B cell (primary cell): Measurements from ENCODE around the gene PSKH1. TPM values are rescaled to one million over a fixed set of nuclear protein-coding genes. Genes with fewer than 3 reads are reported as not detected.

Source experiments
- ATAC-seq: fragments of 200-7000 bp; cut with Tn5 transposase; one replicate; pipeline ENCODE4 v1.10.0; 2021; ENCODE audit warnings: low read depth, mild to moderate bottlenecking, moderate number of reproducible peaks, moderate library complexity
- CTCF ChIA-PET: fragments of 350-600 bp; sonication (Branson Sonifier 250); formaldehyde crosslinking; loops from one replicate; lab custom pipeline; 2021; ENCODE audit warnings: antibody characterized with exemption, inconsistent platforms; lab: Charles Lee
- POLR2A ChIA-PET: fragments of 350-600 bp; sonication (Branson Sonifier 250); formaldehyde crosslinking; loops from one replicate; lab custom pipeline; 2021; ENCODE audit warnings: antibody characterized with exemption; lab: Charles Lee
- DNase-seq: peaks from one replicate; pipeline ENCODE4 v3.0.0; 2013
- H2AFZ ChIP-seq: 2 replicates; pipeline ENCODE4 v1.6.1; 2012; ENCODE audit warnings: mild to moderate bottlenecking, low read depth, low read length; ENCODE audit not compliant: insufficient read depth, poor library complexity, severe bottlenecking
- H3K27ac ChIP-seq, 2 donors: 1 replicate in 1 of 2; 2 replicates in 1 of 2; pipeline ENCODE4 v1.5.1; 2012 to 2013; ENCODE audit warnings: low read length in 2 of 2, mild to moderate bottlenecking in 2 of 2, moderate library complexity in 1 of 2
- H3K27me3 ChIP-seq, 4 experiments: fragments of 200-600 bp in 1 of 4; sonication (generic) in 1 of 4; replicated peaks in 1 of 4; 1 replicate in 2 of 4; 2 replicates in 2 of 4; pipeline versions ENCODE4 v1.6.1 to v1.7.0; 2013 to 2016; ENCODE audit warnings: low read length in 3 of 4, mild to moderate bottlenecking in 2 of 4, mixed read lengths in 1 of 4, moderate library complexity in 1 of 4; ENCODE audit not compliant: insufficient read depth in 4 of 4, control insufficient read depth in 3 of 4; ENCODE audit errors: control extremely low read depth in 1 of 4
- H3K36me3 ChIP-seq, 2 experiments: replicated peaks in 1 of 2; 1 replicate in 1 of 2; 2 replicates in 1 of 2; pipeline versions ENCODE4 v1.6.1 to v1.7.1; 2013; ENCODE audit warnings: low read length in 1 of 2; ENCODE audit not compliant: insufficient read depth in 2 of 2, control insufficient read depth in 1 of 2; ENCODE audit errors: control extremely low read depth in 1 of 2, extremely low read depth in 1 of 2
- H3K4me1 ChIP-seq, 2 donors: fragments of 200-600 bp in 1 of 2; sonication (generic) in 1 of 2; 1 replicate in 1 of 2; 2 replicates in 1 of 2; pipeline versions ENCODE4 v1.5.1 to v1.6.1; 2013 to 2017; ENCODE audit warnings: low read length in 2 of 2; ENCODE audit not compliant: control insufficient read depth in 2 of 2, insufficient read depth in 2 of 2
- H3K4me2 ChIP-seq: replicated peaks from 2 replicates; pipeline ENCODE3; 2012; ENCODE audit warnings: mild to moderate bottlenecking, low read depth, low read length; ENCODE audit not compliant: poor library complexity, severe bottlenecking
- H3K4me3 ChIP-seq, 5 experiments: fragments of 200-600 bp in 1 of 5; sonication (generic) in 1 of 5; 1 replicate in 3 of 5; 2 replicates in 2 of 5; pipeline versions ENCODE4 v1.5.1 to v1.7.0; 2011 to 2016; ENCODE audit warnings: low read length in 4 of 5, mild to moderate bottlenecking in 4 of 5, low read depth in 2 of 5, control low read depth in 1 of 5, moderate library complexity in 1 of 5; ENCODE audit not compliant: insufficient read depth in 1 of 5; ENCODE audit errors: control extremely low read depth in 1 of 5, extremely low read depth in 1 of 5
- H3K79me2 ChIP-seq: fragments of 200-600 bp; sonication (generic); one replicate; pipeline ENCODE4 v1.6.0; 2016; ENCODE audit warnings: low read length; ENCODE audit not compliant: control insufficient read depth, insufficient read depth
- H3K9ac ChIP-seq: fragments of 200-600 bp; sonication (generic); 2 replicates; pipeline ENCODE4 v1.6.1; 2017; ENCODE audit warnings: mild to moderate bottlenecking, low read length, moderate library complexity
- H3K9me3 ChIP-seq, 3 donors: one replicate each; pipeline versions ENCODE4 v1.6.1 to v1.7.1; 2013; ENCODE audit warnings: low read length in 2 of 3; ENCODE audit not compliant: control insufficient read depth in 2 of 3, insufficient read depth in 1 of 3; ENCODE audit errors: control extremely low read depth in 1 of 3
- H4K20me1 ChIP-seq: 2 replicates; pipeline ENCODE4 v1.6.0; 2012; ENCODE audit warnings: mild to moderate bottlenecking, low read length; ENCODE audit not compliant: insufficient read depth, control insufficient read depth, poor library complexity, severe bottlenecking
- H3K27ac Mint-ChIP-seq: one replicate; pipeline ENCODE4 v1.8.0; 2021; ENCODE audit warnings: mixed read lengths
- H3K27me3 Mint-ChIP-seq: one replicate; pipeline ENCODE4 v1.8.0; 2021; ENCODE audit warnings: mixed read lengths
- H3K4me1 Mint-ChIP-seq: one replicate; pipeline ENCODE4 v1.8.0; 2021; ENCODE audit warnings: mixed read lengths
- H3K4me3 Mint-ChIP-seq: one replicate; pipeline ENCODE4 v1.8.0; 2021; ENCODE audit warnings: mixed read lengths
- H3K9me3 Mint-ChIP-seq: one replicate; pipeline ENCODE4 v1.8.0; 2022; ENCODE audit warnings: mixed read lengths; ENCODE audit not compliant: insufficient read depth
- CTCF ChIP-seq: fragments of 200-600 bp; IDR thresholded peaks from one replicate; pipeline ENCODE4 v1.8.0; 2022; ENCODE audit warnings: antibody characterized with exemption, mild to moderate bottlenecking
- EZH2 ChIP-seq: IDR thresholded peaks from 2 replicates; pipeline ENCODE4 v1.6.1; 2012; ENCODE audit warnings: borderline replicate concordance, low read depth, mild to moderate bottlenecking, moderate library complexity, low read length; ENCODE audit not compliant: insufficient read depth, poor library complexity, severe bottlenecking
- WGBS: methylation state at CpG from one replicate; pipeline ENCODE4 v1.1.5; 2013; ENCODE audit warnings: missing lambda C conversion rate; ENCODE audit not compliant: insufficient coverage; 5-methylcytosine and 5-hydroxymethylcytosine counted together
- intact Hi-C: fragments of 100-400 bp; cut with micrococcal nuclease; formaldehyde crosslinking; loops from one replicate; pipeline ENCODE4 v1.10.0; 2022
- polyA plus RNA-seq: library from polyadenylated mRNA; depleted of rRNA; stranded (reverse); fragments of >200 nt; gene quantifications from 2 replicates; pipeline ENCODE4 v1.2.3, GENCODE V29; 2012
- total RNA-seq, 2 donors: library from RNA; stranded (reverse); fragments of 120-200 nt in 1 of 2; gene quantifications; 1 replicate in 1 of 2; 2 replicates in 1 of 2; pipeline versions ENCODE4 v1.2.3 to v1.2.4, GENCODE V29; 2013 to 2022

Gene PSKH1
- total and polyA plus RNA-seq, 2 donors (not counting 1 experiment from before 2014, with no cell fraction given): 20.1 to 29.1 TPM

DNA sequence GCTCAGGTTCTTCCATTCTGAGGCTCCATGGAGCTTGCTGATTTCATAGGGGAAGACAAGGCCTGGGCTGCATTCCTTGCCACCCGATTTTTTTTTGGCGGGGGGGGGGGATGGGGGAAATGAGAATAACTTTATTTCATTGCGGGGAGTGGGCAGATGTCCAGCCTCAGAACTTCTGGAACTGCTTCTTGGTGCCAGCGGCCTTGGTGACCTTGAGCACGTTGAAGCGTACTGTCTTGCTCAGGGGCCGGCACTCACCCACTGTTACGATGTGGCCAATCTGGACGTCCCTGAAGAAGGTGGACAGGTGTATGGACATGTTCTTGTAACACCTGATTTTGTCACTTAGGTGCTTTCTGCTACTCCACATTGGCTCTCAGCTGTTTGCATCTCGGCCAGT lies 37.3 kb upstream of the PSKH1 start:
- Histone ChIP-seq H3K4me2 (no peak overlapping the region), H3K4me1 (no peaks in the 10 kb centered on the region), H4K20me1 (peaks cover 68% of the 10 kb centered on the region), H2AFZ (no peak overlapping the region), H3K27me3 (no peaks in the 10 kb centered on the region), H3K36me3 (peaks cover 0 to 7% of the 10 kb centered on the region in 2 experiments), H3K9ac (no peak overlapping the region), H3K9me3 (no peaks in the 10 kb centered on the region), H3K79me2 (peaks cover 97% of the 10 kb centered on the region), H3K4me3 (no peak overlapping the region), H3K27ac (no peak overlapping the region)
- Mint-ChIP-seq H3K27ac (no peak overlapping the region), H3K4me1 (peaks cover 21% of the 10 kb centered on the region), H3K9me3 (no peaks in the 10 kb centered on the region), H3K4me3 (no peak overlapping the region), H3K27me3 (no peaks in the 10 kb centered on the region)
- TF ChIP-seq CTCF (no peak), EZH2 (no peak)
- ChIA-PET POLR2A (interaction anchor here (0.6 kb wide), 1 partner anchor 326 kb away, joined by 7 read pairs; no protein-coding TSS in a partner anchor), CTCF (interaction anchor here (0.9 kb wide), 1 partner anchor 28 kb away, joined by 4 read pairs; no protein-coding TSS in a partner anchor)
- ATAC-seq (no peak), DNase-seq (no peak)
- intact Hi-C loops: no loop called here
- 90% methylated on average over 8 of the region's 10 CpGs for WGBS

GRCh38 chr16:67856927-67857546 lies 36.0 kb upstream of the PSKH1 start:
- no peak overlapping the region for H3K4me3 ChIP-seq
- H3K4me1 ChIP-seq: no peaks in the 10 kb centered on the region
- Mint-ChIP-seq H3K4me1 (peaks cover 28% of the 10 kb centered on the region), H3K27me3 (no peaks in the 10 kb centered on the region), H3K4me3 (no peak overlapping the region), H3K9me3 (no peaks in the 10 kb centered on the region), H3K27ac (no peak overlapping the region)
- no peaks in the 10 kb centered on the region for H3K27me3 ChIP-seq
- CTCF ChIA-PET: interaction anchor here (1.4 to 1.5 kb wide), 2 partner anchors 26 to 50 kb away, joined by 3 to 4 read pairs; partner anchors contain the start of gene TSNAXIP1
- no peak overlapping the region for H3K27ac ChIP-seq
- H3K9me3 ChIP-seq: no peaks in the 10 kb centered on the region
- peaks cover 77% of the 10 kb centered on the region for H4K20me1 ChIP-seq
- DNase-seq (no peak), ATAC-seq (no peak)
- H3K4me2 ChIP-seq: no peak overlapping the region
- TF ChIP-seq EZH2 (no peak), CTCF (no peak)
- POLR2A ChIA-PET: no interaction called here
- peaks cover 99% of the 10 kb centered on the region for H3K79me2 ChIP-seq
- no peak overlapping the region for H3K9ac ChIP-seq
- H2AFZ ChIP-seq: no peak overlapping the region
- peaks cover 0 to 18% of the 10 kb centered on the region in 2 experiments for H3K36me3 ChIP-seq
- intact Hi-C loops: no loop called here
- 97% methylated on average over 5 of the region's 5 CpGs for WGBS
